ENCODE data around the gene PTPRU.

PTPRU gene

DNA sequence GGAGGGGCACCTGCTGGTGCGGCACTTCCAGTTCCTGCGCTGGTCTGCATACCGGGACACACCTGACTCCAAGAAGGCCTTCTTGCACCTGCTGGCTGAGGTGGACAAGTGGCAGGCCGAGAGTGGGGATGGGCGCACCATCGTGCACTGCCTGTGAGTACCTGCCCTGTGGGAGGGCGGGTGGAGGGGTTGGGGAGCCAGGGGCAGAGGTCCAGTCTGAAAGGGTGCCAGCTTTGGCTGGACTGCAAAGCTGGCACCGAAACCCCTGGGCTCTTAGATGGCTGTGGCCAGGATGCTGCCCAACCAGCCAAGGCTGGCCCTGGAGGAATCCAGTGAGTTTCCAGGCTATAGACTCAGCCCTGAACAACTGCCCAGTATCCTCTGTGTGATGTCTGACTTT, 87.3 kb downstream of the PTPRU start:
- DNase-seq (ENCODE audit: low spot score in 2 of 2) (no peak), ATAC-seq (replicated peaks; ENCODE audit: extremely low read depth, poor library complexity, severe bottlenecking) (no peak)
- no peak overlapping the region for H3K27ac Mint-ChIP-seq (ENCODE audit: low read depth)
- no peaks in the 10 kb centered on the region for H3K9me3 Mint-ChIP-seq
- no peak overlapping the region for H3K4me3 Mint-ChIP-seq
- peaks cover 14% of the 10 kb centered on the region for H3K27me3 Mint-ChIP-seq
- H3K36me3 Mint-ChIP-seq (ENCODE audit: insufficient read depth), result no peaks in the 10 kb centered on the region
- no peaks in the 10 kb centered on the region for H3K4me1 Mint-ChIP-seq

DNA sequence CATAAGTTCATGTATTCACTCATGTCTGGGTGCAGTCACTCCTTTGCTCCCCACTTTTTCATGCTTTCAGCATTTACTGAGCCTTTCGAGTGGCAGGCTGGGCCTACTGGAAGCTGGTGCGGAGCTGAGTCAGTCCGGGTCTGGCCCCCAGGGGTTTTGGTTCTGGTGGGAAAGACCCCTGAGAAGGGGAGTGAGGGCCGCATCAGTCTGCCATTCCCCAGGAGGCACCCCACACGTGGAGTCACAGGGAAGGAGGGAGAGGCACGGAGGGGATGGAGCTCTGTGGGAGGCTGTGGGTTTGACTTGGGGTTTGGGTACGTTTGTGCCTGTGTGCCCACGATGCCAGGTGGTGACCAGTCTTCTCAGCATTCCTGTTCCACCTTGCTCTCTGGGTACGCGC, 87.9 kb downstream of the PTPRU start:
- no peaks in the 10 kb centered on the region for H3K36me3 Mint-ChIP-seq (ENCODE audit: insufficient read depth)
- no peak overlapping the region for H3K4me3 Mint-ChIP-seq
- H3K27ac Mint-ChIP-seq (ENCODE audit: low read depth), result no peak overlapping the region
- no peaks in the 10 kb centered on the region for H3K4me1 Mint-ChIP-seq
- H3K27me3 Mint-ChIP-seq, result peaks cover 14% of the 10 kb centered on the region
- DNase-seq (ENCODE audit: low spot score in 2 of 2), result no peak
- no peaks in the 10 kb centered on the region for H3K9me3 Mint-ChIP-seq
- ATAC-seq (replicated peaks; ENCODE audit: extremely low read depth, poor library complexity, severe bottlenecking), result no peak

DNA sequence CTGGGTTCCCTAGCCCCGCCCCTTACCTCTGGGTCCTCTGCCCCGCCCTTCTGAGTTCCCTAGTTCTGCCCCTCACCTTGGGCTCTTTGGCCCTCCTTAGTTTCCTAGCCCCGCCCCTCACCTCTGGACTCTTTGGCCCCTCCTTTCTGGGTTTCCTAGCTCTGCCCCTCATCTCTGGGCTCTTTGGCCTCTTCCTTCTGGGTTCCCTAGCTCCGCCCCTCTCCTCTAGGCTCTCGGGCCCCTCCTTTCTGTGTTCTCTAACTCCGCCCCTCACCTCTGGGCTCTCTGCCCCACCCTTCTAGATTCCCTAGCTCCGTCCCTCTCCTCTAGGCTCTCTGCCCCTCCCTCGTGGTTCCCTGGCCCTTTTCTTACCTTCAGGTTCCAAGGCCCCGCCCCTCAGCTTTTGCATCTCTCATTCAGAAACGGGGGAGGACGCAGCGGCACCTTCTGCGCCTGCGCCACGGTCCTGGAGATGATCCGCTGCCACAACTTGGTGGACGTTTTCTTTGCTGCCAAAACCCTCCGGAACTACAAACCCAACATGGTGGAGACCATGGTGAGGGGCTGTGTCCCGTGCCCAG, 88.5 kb downstream of the PTPRU start:
- Mint-ChIP-seq H3K27ac (ENCODE audit: low read depth) (no peak overlapping the region), H3K36me3 (ENCODE audit: insufficient read depth) (no peaks in the 10 kb centered on the region), H3K4me1 (no peaks in the 10 kb centered on the region), H3K4me3 (no peak overlapping the region), H3K9me3 (no peaks in the 10 kb centered on the region), H3K27me3 (peaks cover 21% of the 10 kb centered on the region)
- ATAC-seq (replicated peaks; ENCODE audit: extremely low read depth, poor library complexity, severe bottlenecking), result no peak
- no peak for DNase-seq (ENCODE audit: low spot score in 2 of 2)

DNA sequence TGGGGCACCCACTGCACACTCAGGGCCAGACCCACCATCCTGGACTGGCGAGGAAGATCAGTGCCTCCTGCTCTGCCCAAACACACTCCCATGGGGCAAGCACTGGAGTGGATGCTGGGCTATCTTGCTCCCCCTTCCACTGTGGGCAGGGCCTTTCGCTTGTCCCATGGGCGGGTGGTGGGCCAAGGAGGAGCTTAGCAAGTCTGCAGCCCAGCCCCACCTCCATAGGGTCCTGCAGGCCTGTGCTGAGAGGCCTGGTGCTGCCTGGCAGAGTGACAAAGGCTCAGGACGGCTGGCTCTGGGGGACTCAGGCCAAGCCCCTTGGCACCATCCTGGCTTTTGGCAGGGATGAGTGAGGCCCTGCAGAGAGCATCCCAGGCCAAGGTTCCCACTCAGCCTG, 89.4 kb downstream of the PTPRU start:
- Mint-ChIP-seq H3K9me3 (no peaks in the 10 kb centered on the region), H3K36me3 (ENCODE audit: insufficient read depth) (no peaks in the 10 kb centered on the region), H3K4me1 (no peaks in the 10 kb centered on the region), H3K4me3 (no peak overlapping the region), H3K27ac (ENCODE audit: low read depth) (no peak overlapping the region), H3K27me3 (peaks cover 27% of the 10 kb centered on the region)
- no peak for ATAC-seq (replicated peaks; ENCODE audit: extremely low read depth, poor library complexity, severe bottlenecking)
- no peak for DNase-seq (ENCODE audit: low spot score in 2 of 2)

DNA sequence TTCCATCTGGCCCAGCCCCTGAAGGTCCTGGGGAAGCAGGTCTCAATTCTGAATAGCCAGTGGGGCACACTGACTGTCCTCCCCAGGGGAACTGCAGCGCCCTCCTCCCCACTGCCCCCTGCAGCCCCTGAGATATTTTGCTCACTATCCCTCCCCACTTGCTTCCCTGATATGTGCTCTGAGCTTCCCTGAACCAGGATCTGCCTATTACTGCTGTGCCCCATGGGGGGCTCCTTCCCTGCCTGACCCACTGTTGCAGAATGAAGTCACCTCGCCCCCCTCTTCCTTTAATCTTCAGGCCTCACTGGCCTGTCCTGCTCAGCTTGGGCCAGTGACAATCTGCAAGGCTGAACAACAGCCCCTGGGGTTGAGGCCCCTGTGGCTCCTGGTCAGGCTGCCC, 89.8 kb downstream of the PTPRU start:
- Mint-ChIP-seq H3K36me3 (ENCODE audit: insufficient read depth) (no peaks in the 10 kb centered on the region), H3K27me3 (peaks cover 31% of the 10 kb centered on the region), H3K4me3 (no peak overlapping the region), H3K9me3 (no peaks in the 10 kb centered on the region), H3K27ac (ENCODE audit: low read depth) (no peak overlapping the region), H3K4me1 (no peaks in the 10 kb centered on the region)
- ATAC-seq (replicated peaks; ENCODE audit: extremely low read depth, poor library complexity, severe bottlenecking) (no peak), DNase-seq (ENCODE audit: low spot score in 2 of 2) (no peak)

DNA sequence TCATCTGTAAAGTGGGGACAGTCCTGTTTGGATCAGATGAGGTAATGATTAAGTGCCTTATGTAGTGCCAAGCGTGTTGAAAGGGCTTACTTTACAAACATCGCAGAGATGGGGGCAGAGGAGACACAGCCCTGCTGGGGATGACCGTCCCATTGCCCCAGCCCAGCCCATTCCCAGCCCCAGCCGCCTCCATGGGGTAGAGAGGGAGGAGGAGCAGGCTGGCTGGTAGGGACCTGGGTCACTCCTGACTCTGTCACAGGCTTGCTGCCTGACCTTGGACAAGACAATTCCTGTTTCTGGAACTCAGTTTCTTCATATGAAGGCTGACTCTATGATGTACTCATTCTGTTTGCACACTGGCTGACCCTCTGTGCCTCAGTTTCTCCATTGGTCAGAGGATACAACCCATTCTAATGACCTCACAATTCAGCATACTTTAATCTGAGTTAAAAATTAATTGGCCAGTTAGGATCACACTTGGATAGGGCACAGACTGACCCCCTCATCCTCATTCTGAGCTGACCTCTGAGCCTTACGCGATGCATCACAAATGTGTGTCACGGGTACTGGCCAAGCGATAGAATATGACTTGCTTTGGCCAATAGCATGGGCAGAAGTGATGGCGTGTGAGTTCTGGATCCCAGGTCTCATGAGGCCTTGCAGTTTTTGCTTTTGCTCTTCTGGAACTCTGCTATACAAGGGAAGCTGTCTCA, 91.1 kb downstream of the PTPRU start:
- ATAC-seq (replicated peaks; ENCODE audit: extremely low read depth, poor library complexity, severe bottlenecking), result no peak
- Mint-ChIP-seq H3K27ac (ENCODE audit: low read depth) (no peak overlapping the region), H3K9me3 (no peaks in the 10 kb centered on the region), H3K36me3 (ENCODE audit: insufficient read depth) (no peaks in the 10 kb centered on the region), H3K4me1 (no peaks in the 10 kb centered on the region), H3K27me3 (peaks cover 38% of the 10 kb centered on the region), H3K4me3 (no peak overlapping the region)
- no peak for DNase-seq (ENCODE audit: low spot score in 2 of 2)

DNA sequence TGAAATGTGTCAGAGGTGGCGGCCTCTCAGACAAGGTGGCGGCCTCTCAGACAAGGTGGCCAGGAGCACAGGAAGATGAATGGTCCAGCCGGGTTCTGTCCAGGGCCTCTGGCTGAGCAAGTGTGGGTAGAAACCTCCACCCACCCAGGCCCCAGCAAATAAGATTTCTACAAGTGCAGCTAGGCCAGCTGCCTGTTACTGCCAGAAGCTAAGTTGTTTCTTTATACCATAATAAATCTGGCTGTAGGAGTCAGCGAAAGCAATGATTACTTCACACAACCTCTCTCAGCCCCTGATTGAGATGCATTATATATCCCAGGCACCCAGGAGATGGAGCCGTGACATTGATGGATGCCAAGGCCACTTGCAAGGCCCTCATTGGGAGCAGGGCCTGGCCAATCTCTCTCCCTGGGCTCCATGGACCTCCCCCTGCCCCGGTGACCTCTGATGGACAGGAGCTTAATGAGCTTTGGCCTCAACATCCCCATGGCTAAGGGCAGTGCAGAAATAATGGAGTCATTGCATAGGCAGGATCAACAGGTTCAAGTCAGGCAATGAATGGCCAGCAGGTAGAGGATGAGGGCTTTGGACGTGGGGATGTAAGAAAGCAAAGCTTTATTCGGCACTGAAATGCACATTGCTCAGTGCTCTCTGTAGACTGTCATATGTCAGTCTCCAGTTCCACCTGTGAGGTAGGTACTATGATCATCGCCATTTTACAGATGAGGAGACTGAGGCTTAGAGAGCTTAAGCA, 92.9 kb downstream of the PTPRU start:
- Mint-ChIP-seq H3K36me3 (ENCODE audit: insufficient read depth) (no peaks in the 10 kb centered on the region), H3K27me3 (peaks cover 46% of the 10 kb centered on the region), H3K9me3 (no peaks in the 10 kb centered on the region), H3K4me1 (no peaks in the 10 kb centered on the region), H3K4me3 (no peak overlapping the region), H3K27ac (ENCODE audit: low read depth) (no peak overlapping the region)
- ATAC-seq (replicated peaks; ENCODE audit: extremely low read depth, poor library complexity, severe bottlenecking) (no peak), DNase-seq (ENCODE audit: low spot score in 2 of 2) (no peak)

DNA sequence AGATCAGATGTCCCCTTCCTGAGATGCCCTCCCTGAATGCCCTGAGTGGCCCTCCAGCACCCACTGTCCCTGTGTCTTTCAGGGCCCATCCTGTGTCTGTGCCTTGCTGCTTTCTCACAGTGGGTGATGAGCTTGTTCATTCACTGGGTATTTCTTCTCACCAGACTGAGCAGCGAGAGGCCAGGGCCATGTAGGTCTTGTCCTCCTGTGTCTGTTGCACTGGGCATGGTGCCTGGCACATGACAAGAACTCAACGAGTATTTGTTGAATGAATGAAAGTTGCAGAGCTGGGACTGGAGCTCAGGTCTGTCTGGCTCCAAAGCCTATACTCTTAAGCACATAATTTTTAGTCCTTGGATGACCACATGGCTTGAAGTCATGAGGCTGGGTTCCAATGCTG, 93.8 kb downstream of the PTPRU start:
- no peak overlapping the region for H3K27ac Mint-ChIP-seq (ENCODE audit: low read depth)
- H3K9me3 Mint-ChIP-seq, result no peaks in the 10 kb centered on the region
- H3K36me3 Mint-ChIP-seq (ENCODE audit: insufficient read depth), result no peaks in the 10 kb centered on the region
- no peak overlapping the region for H3K4me3 Mint-ChIP-seq
- peaks cover 46% of the 10 kb centered on the region for H3K27me3 Mint-ChIP-seq
- no peaks in the 10 kb centered on the region for H3K4me1 Mint-ChIP-seq
- ATAC-seq (replicated peaks; ENCODE audit: extremely low read depth, poor library complexity, severe bottlenecking) (no peak), DNase-seq (ENCODE audit: low spot score in 2 of 2) (no peak)

DNA sequence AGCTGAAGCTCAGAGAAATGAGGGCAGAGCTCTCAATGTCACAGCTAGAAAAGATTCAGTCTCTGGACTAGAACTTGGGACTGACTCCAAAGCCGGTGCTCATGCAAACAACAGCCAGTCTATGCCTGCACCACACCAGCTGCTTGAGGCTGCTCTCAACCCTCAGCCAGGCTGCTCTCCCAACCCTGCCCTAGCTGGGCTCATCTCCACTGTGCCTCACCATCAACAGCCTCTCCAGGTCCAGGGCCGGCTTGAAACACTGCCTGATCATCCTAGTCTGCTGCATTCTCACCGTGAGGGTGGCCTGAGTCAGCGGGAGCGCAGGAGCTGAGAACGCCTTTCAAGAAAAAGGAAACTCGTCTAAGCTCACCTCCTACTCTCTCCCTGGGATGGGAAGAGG, 94.5 kb downstream of the PTPRU start:
- Mint-ChIP-seq H3K4me3 (no peak overlapping the region), H3K9me3 (no peaks in the 10 kb centered on the region), H3K27me3 (peaks cover 46% of the 10 kb centered on the region), H3K4me1 (no peaks in the 10 kb centered on the region), H3K27ac (ENCODE audit: low read depth) (no peak overlapping the region), H3K36me3 (ENCODE audit: insufficient read depth) (no peaks in the 10 kb centered on the region)
- DNase-seq (ENCODE audit: low spot score in 2 of 2), result no peak
- no peak for ATAC-seq (replicated peaks; ENCODE audit: extremely low read depth, poor library complexity, severe bottlenecking)

DNA sequence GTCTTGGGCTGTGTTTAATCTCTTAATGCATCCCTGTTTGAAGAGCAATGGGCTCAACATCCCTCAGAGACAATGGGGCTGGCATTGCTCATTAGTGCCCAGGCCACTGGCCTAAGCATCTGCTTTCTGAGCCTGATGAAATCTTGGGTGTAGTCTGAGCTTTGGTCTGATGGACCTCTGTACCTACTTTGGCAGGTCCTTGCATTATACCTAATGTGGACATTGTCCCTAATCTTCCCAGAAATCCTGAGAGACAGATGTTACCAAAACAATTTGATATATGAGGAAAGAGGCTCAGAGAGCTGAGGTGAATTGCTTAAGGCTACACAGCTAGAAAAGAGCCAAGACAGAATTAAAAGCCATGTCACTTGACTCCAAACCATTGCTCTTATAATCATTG, 95.0 kb downstream of the PTPRU start:
- Mint-ChIP-seq H3K36me3 (ENCODE audit: insufficient read depth) (no peaks in the 10 kb centered on the region), H3K9me3 (no peaks in the 10 kb centered on the region), H3K27ac (ENCODE audit: low read depth) (no peak overlapping the region), H3K27me3 (peaks cover 46% of the 10 kb centered on the region), H3K4me1 (no peaks in the 10 kb centered on the region), H3K4me3 (no peak overlapping the region)
- DNase-seq (ENCODE audit: low spot score in 2 of 2) (no peak), ATAC-seq (replicated peaks; ENCODE audit: extremely low read depth, poor library complexity, severe bottlenecking) (no peak)

DNA sequence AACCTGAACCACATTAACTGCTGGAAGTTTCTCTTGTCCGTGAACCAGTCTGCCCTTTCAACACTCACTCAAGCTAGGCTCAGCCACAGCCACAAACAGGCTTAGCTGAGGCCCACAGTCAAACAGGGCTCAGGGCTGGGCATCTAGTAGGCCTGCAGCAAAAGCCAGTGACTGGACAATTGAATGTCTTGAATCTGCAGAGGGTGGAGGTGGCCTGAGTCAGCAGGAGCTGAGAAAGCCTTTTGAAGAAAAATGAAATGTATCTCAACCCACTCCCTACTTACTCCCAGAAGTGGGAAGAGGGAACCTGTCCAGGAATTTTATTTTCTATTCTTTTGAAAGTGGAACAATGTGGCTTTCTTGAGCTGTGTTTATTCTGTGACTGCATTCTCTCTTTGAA, 95.4 kb downstream of the PTPRU start:
- DNase-seq (ENCODE audit: low spot score in 2 of 2), result no peak
- Mint-ChIP-seq H3K9me3 (no peaks in the 10 kb centered on the region), H3K27me3 (peaks cover 46% of the 10 kb centered on the region), H3K4me1 (no peaks in the 10 kb centered on the region), H3K36me3 (ENCODE audit: insufficient read depth) (no peaks in the 10 kb centered on the region), H3K27ac (ENCODE audit: low read depth) (no peak overlapping the region), H3K4me3 (no peak overlapping the region)
- ATAC-seq (replicated peaks; ENCODE audit: extremely low read depth, poor library complexity, severe bottlenecking), result no peak

DNA sequence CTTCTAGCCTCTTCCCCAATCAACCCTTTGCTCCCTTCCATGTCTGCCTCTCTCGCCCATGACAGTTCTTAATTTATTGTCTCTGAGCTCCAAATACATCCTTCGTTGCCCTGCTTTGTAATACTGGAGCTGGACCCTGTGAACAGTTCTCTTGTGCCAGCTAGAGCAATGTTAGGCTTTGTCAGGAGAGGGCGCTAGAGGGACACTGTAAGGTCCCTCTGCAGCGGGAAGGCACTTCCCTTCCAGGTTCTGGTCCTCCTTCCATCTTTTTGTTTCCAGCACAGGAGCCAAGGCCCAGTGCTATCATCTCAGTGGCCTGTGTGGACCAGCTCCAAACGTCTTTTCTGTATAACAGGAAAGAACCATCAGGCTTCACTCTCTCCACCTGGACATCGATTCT, 95.9 kb downstream of the PTPRU start:
- no peaks in the 10 kb centered on the region for H3K4me1 Mint-ChIP-seq
- ATAC-seq (replicated peaks; ENCODE audit: extremely low read depth, poor library complexity, severe bottlenecking) (no peak), DNase-seq (ENCODE audit: low spot score in 2 of 2) (no peak)
- H3K36me3 Mint-ChIP-seq (ENCODE audit: insufficient read depth), result no peaks in the 10 kb centered on the region
- H3K4me3 Mint-ChIP-seq, result no peak overlapping the region
- H3K27ac Mint-ChIP-seq (ENCODE audit: low read depth), result no peak overlapping the region
- no peaks in the 10 kb centered on the region for H3K9me3 Mint-ChIP-seq
- peaks cover 49% of the 10 kb centered on the region for H3K27me3 Mint-ChIP-seq

DNA sequence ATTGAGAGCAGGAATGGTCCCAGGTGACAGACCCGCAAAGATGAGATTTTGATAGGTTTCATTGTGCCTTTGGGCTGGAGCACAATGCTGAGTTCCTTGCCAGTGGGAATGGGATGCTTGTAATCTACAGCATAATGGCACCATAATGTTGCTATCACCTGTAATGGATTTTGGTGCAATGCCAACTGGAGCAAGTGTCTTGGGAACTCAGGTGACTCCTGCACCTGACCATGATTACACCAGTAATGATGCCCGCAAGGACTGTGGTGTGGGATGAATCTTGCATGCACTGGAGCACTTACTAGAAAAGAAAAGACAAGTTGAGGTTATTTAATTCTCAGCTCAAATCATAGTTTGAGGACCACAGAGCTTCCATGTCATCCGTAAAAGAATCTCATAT, 96.7 kb downstream of the PTPRU start:
- Mint-ChIP-seq H3K36me3 (ENCODE audit: insufficient read depth) (no peaks in the 10 kb centered on the region), H3K9me3 (no peaks in the 10 kb centered on the region), H3K27ac (ENCODE audit: low read depth) (no peak overlapping the region), H3K4me1 (no peaks in the 10 kb centered on the region), H3K27me3 (peaks cover 57% of the 10 kb centered on the region), H3K4me3 (no peak overlapping the region)
- DNase-seq (ENCODE audit: low spot score in 2 of 2) (no peak), ATAC-seq (replicated peaks; ENCODE audit: extremely low read depth, poor library complexity, severe bottlenecking) (no peak)
